ENCODE results near the gene CDHR3. TPM values are rescaled to one million over a fixed set of nuclear protein-coding genes. Genes with fewer than 3 reads are reported as not detected.

Gene CDHR3, protein sequence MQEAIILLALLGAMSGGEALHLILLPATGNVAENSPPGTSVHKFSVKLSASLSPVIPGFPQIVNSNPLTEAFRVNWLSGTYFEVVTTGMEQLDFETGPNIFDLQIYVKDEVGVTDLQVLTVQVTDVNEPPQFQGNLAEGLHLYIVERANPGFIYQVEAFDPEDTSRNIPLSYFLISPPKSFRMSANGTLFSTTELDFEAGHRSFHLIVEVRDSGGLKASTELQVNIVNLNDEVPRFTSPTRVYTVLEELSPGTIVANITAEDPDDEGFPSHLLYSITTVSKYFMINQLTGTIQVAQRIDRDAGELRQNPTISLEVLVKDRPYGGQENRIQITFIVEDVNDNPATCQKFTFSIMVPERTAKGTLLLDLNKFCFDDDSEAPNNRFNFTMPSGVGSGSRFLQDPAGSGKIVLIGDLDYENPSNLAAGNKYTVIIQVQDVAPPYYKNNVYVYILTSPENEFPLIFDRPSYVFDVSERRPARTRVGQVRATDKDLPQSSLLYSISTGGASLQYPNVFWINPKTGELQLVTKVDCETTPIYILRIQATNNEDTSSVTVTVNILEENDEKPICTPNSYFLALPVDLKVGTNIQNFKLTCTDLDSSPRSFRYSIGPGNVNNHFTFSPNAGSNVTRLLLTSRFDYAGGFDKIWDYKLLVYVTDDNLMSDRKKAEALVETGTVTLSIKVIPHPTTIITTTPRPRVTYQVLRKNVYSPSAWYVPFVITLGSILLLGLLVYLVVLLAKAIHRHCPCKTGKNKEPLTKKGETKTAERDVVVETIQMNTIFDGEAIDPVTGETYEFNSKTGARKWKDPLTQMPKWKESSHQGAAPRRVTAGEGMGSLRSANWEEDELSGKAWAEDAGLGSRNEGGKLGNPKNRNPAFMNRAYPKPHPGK
- total RNA-seq (2022; extraction: Qiagen RNA extraction) = 3.5 to 4.3 TPM (median 3.8 TPM) in 5 replicates

DNA sequence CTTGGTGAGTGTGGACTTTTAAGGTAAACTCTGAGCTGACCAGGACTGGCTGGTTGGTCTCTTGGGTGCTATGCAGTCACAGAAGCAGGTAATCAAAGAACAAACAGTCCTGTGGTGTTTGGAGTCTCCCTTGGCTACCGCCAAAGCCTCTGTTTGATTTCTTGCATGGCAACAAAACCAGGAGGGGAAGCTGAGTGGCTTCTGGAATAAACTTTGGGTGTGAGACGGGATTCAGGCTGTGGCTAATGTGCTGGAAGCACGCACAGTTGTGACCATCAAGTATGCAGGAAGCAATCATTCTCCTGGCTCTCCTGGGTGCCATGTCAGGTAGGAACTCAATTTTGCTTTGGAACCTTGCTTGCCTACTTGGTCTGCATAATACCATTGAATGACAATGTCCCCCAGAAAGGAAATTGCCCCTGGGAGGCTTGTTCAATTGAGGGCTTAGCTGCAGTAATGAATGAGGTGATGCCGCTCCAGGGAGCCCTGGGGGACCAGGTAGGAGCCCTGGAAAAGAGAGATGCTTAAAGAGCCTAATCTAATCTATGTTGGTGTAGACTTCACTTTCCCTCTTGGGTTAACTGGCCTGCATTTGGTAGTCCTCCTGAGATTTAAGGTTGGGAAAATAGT, at the start of gene CDHR3:
Gene CDHR3, plus strand, starts transcription at position 227 of the 630 bp plus-strand sequence. Its CDS starts 55 bp downstream, at position 282.

Other genes starting within 250 kb of the CDHR3 start
- gene ATXN7L1, start 86.7 kb upstream of the CDHR3 start, total RNA-seq (2022; extraction: Qiagen RNA extraction) = 4.5 to 6.3 TPM (median 5.8 TPM) in 5 replicates
- gene SYPL1, start 149.0 kb downstream of the CDHR3 start, total RNA-seq (2022; extraction: Qiagen RNA extraction) = 77.1 to 92.7 TPM (median 87.8 TPM) in 5 replicates